ENCODE results near the gene ALDH1L1.
A peak's percentile ranks its signal among the peaks of the same experiment; 100 is the strongest.
"Not testable (repeated sequence)": the region's sequence is repeated elsewhere in the genome, so short reads cannot be mapped to it uniquely, and the experiment has no call there.

The ALDH1L1 gene

DNA sequence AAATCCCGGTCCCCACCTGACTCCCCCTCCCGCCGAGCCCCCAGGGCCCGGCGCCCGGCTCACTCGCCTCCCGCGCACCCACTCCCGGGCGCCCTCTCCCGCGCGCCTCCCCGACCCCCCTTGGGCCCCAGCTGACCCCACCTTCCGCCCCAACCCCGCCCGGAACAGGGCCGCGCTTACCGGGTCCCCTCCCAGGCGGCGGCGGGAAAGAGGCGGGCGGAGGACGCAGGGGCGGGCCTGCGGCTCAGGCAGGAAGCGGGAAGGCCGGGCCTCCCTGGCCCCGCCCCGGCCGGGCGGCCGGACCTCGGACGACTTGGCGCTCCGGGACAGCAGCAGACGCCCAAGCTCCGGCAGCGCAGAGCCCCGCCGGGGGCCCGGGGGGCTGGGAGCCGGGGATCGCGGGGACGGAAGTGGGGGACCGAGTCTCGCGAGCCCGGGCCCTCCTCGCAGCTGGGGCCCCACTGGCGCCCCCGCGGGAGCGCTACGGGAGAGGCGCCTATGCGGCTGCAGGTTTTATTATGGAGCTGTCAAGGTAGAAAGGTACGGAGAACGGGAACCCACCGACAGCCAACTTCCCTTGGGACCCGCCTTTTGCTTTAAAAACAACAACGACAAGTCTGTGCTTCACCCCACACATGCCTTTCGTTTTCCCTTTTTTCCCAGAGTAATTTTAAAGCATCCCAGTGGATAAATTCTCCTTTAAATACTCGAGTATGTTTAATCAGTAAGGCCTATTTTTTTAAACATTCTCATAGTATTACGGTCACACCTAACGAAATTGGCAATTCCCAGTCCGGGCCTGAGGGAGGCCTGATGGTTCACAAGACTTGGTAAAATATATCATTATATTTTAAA lies 96.2 kb downstream of the ALDH1L1 start, which contains the start of gene SLC41A3:
SLC41A3 (minus strand) TSS at position 212 of the 855 bp plus-strand sequence. CDS start 15,905 bp downstream, outside the sequence.
- in situ Hi-C loops (cut with MboI; ENCODE audit: low sequenced_read_pairs), result no loop called here

DNA sequence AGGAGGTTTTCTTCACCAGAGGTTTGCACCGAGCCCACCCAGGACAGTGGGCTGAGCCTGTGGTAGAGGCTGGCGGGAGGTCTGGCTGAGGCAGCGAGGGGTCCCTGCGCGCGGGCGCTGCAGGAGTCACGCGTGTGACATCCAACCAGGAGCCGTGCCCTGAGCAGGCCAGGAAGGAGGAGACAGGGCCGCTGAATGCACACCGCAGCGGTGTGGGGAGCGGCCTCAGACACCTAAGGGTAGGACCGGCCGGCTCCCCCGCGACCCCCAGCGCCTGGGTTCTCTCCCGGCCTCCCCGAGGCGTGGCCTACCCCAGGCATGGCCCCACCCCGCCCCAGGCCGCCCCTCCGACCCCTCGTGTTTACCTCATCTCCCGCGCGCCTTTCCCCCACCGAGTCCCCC lies 96.9 kb downstream of the ALDH1L1 start:
- Histone ChIP-seq H3K9me3 (peaks cover 13% of the 10 kb centered on the region), H3K36me3 (replicated peaks) (no peaks in the 10 kb centered on the region), H3K4me3 (peak overlapping the region; percentile 53), H3K4me1 (peaks cover 9% of the 10 kb centered on the region), H3K27me3 (ENCODE audit: low read depth) (no peaks in the 10 kb centered on the region)
- in situ Hi-C loops (cut with MboI; ENCODE audit: low sequenced_read_pairs), result no loop called here
- peak; percentile 46 to 72 for DNase-seq (ENCODE audit: low spot score in 2 of 2)

More for the DNA sequence above, 96.2 kb downstream of the ALDH1L1 start, which contains the start of gene SLC41A3:
- peak within 1 kb of the TSS; percentile 53 for H3K4me3 ChIP-seq
- H3K9me3 ChIP-seq, result peaks cover 13% of the 10 kb centered on the region
- peak; percentile 63 to 93 for DNase-seq (ENCODE audit: low spot score in 2 of 2)
- H3K4me1 ChIP-seq, result peaks cover 9% of the 10 kb centered on the region
- H3K27me3 ChIP-seq (ENCODE audit: low read depth), result no peaks in the 10 kb centered on the region
- H3K36me3 ChIP-seq (replicated peaks), result no peaks in the 10 kb centered on the region

DNA sequence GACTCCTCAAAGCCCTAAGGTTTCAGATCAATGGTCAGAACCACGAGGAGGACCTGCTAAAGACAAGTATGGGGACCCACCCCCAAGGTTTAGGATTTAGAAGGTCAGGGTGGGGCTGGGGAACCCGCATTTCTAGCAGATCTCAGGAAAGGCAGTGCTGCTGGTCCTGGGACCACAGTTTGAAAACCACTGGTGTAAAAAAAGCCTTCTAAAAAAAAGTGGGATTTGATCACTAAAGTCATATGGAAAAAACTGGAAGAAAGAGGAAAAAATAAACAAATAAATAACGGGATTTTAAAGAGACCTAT lies 97.3 kb downstream of the ALDH1L1 start:
- H3K27me3 ChIP-seq (ENCODE audit: low read depth), result no peaks in the 10 kb centered on the region
- H3K4me3 ChIP-seq, result peak overlapping the region; percentile 53
- H3K4me1 ChIP-seq, result peaks cover 9% of the 10 kb centered on the region
- in situ Hi-C loops (cut with MboI; ENCODE audit: low sequenced_read_pairs), result no loop called here
- peaks cover 13% of the 10 kb centered on the region for H3K9me3 ChIP-seq
- no peaks in the 10 kb centered on the region for H3K36me3 ChIP-seq (replicated peaks)
- no peak for DNase-seq (ENCODE audit: low spot score in 2 of 2)

DNA sequence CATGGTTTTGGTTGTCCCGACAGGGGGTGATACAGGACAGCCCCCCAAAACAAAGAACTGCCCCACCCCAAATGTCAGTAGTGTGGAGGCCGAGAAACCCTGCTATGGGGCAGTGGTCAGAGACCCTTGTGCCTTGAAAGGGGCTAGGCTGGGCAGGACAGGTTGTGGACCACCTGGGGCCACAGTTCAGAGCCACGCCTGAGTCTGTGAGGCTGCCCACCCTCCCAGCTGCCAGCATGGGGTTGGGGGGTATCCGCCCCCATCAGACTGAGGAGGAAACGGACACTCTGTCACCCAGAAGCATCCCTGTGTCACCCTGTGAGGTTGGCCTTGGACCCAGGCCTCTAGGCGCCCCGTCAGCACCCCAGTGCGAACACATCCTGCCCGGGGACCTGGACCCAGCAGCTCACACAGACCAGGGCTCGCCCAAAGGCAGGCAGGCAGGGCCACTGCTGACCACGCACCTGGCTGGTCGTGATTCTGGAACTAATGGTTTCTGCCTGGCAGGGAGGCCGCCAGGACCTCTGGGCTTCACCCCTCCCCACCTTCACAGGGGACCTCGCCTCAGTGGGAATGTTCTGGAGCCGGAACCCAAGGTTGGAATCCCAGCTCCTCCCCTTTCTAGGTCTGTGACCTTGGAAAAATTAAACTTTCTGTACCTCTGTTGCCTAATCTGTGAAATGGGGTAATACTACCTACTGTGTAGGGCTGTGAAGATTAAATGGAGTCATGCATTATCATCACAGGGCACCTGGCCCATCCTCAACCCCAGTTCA lies 97.8 kb downstream of the ALDH1L1 start:
- no peak for DNase-seq (ENCODE audit: low spot score in 2 of 2)
- in situ Hi-C loops (cut with MboI; ENCODE audit: low sequenced_read_pairs), result no loop called here

DNA sequence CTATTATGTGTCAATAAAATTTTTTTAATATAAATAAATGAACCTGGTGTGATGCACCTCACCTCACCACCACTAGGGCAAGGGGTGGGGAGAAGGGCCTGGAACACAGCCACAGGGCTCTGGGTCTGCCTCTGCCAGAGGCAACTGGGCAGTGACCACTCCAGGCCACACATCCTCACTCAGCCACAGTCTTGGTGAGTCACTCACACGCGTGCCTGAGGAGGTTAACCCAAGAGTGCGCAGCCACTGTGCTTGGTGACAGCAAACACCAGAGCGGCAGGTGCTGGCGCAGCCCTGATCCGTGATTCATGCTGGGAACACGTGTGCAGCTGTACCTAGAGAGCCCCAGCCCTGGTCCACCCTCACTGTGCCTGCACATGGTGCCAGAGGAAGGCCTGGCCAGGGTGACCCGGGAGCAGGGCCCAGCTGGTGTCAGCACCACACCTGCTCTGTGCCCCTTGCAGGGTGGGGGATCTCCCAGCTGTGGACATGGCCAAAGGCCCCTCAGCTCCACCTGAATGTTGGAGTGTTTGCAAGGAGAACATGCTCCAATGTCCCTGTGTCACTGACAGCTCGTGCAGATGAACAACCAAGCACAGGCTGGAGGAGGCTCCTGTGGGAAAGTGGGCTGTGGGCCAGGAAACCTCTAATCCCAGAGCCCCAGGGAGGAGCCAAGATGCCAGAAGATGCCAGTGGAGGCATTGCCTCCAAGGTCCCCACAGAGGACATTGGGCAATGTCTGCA lies 98.6 kb downstream of the ALDH1L1 start:
- Histone ChIP-seq H3K4me3 (no peak overlapping the region), H3K36me3 (replicated peaks) (no peaks in the 10 kb centered on the region), H3K4me1 (peaks cover 9% of the 10 kb centered on the region), H3K27me3 (ENCODE audit: low read depth) (no peaks in the 10 kb centered on the region), H3K9me3 (peaks cover 10% of the 10 kb centered on the region)
- in situ Hi-C loops (cut with MboI; ENCODE audit: low sequenced_read_pairs), result no loop called here
- DNase-seq (ENCODE audit: low spot score in 2 of 2), result peak in 1 of 2 experiments; percentile 29

More for the DNA sequence above, 97.8 kb downstream of the ALDH1L1 start:
- H3K36me3 ChIP-seq (replicated peaks), result no peaks in the 10 kb centered on the region
- peak overlapping the region; percentile 53 for H3K4me3 ChIP-seq
- H3K9me3 ChIP-seq, result peaks cover 13% of the 10 kb centered on the region
- no peaks in the 10 kb centered on the region for H3K27me3 ChIP-seq (ENCODE audit: low read depth)
- H3K4me1 ChIP-seq, result peaks cover 9% of the 10 kb centered on the region

DNA sequence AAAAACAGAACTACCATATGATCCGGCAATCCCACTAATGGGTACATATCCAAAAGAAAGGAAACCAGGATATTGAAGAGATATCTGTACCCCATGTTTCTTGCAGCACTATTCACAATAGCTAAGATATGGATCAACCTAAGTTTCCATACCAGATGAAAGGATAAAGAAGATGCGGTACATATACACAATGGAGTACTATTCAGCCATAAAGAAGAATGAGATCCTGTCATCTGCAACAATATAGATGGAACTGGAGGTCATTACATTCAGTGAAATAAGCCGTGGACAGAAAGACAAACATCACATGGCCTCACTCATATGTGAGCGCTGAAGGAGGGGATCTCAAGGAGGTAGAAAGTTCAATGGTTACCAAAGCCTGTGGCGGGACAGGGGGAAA lies 99.4 kb downstream of the ALDH1L1 start:
- Histone ChIP-seq H3K4me1 (peaks cover 12% of the 10 kb centered on the region), H3K4me3 (no peak overlapping the region), H3K27me3 (ENCODE audit: low read depth) (no peaks in the 10 kb centered on the region), H3K9me3 (peaks cover 10% of the 10 kb centered on the region), H3K36me3 (replicated peaks) (no peaks in the 10 kb centered on the region)
- DNase-seq (ENCODE audit: low spot score in 2 of 2), result no peak
- in situ Hi-C loops (cut with MboI; ENCODE audit: low sequenced_read_pairs), result no loop called here

DNA sequence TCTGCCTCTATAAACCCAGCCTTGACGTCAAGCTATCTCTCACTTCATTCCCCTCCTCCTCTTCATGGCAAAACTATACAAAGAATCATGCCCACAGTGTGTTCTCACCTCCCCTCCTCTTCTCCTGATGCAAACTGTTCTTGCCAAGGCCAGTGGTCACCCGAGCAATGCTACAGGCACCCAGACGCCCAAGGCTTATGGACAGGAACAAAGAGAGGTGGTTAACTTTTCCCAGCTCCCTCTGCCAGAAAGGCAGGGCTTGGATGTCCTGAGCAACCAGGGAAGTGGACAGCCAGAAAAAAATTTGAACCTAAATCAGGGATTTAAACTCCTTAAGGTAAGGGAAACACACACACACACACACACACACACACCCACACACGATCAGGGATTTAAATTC lies 101.5 kb downstream of the ALDH1L1 start:
- Histone ChIP-seq H3K4me1 (peaks cover 6% of the 10 kb centered on the region), H3K36me3 (replicated peaks) (no peaks in the 10 kb centered on the region), H3K9me3 (peaks cover 7% of the 10 kb centered on the region), H3K27me3 (ENCODE audit: low read depth) (no peaks in the 10 kb centered on the region), H3K4me3 (no peak overlapping the region)
- in situ Hi-C loops (cut with MboI; ENCODE audit: low sequenced_read_pairs), result no loop called here
- DNase-seq (ENCODE audit: low spot score in 2 of 2), result no peak

DNA sequence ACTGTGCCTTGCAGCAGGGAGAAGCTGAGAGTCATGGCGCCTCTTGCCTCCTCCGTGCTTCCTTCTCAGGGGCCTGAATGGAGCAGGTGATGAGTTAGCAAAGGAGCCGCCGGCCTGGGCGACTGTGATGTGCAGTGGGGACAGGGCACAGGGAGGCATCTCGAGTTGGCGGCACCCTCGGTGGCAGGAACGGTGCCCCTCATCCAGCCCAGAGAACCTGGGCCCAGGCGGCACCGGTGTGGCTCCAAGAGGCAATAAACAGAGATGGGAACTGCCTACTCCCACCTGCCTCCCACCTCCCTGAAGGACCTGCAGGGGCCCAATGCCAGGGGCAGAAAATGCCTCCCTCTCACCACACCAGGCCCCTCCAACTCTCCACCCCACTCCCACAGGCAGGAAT lies 102.6 kb downstream of the ALDH1L1 start:
- no peaks in the 10 kb centered on the region for H3K36me3 ChIP-seq (replicated peaks)
- DNase-seq (ENCODE audit: low spot score in 2 of 2), result no peak
- in situ Hi-C loops (cut with MboI; ENCODE audit: low sequenced_read_pairs), result no loop called here
- H3K9me3 ChIP-seq, result peaks cover 7% of the 10 kb centered on the region
- no peak overlapping the region for H3K4me3 ChIP-seq
- peaks cover 4% of the 10 kb centered on the region for H3K4me1 ChIP-seq
- H3K27me3 ChIP-seq (ENCODE audit: low read depth), result no peaks in the 10 kb centered on the region

DNA sequence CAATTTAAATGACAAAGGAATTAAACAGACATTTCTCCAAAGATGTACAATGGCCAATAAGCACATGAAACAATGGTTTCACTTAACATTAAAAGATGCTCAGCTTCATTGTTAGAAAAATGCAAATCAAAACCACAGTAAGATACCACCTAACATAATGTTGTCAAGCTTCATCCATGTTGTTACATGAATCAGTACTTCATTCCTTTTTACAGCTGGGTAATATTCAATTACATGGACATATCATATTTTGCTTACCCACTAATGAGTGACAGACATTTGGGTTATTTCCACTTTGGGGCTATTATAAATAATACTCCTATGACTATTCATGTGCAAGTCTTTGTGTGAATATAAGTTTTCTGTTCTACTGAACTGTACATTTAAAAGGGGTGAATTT lies 104.2 kb downstream of the ALDH1L1 start:
- Histone ChIP-seq H3K36me3 (replicated peaks) (no peaks in the 10 kb centered on the region), H3K27me3 (ENCODE audit: low read depth) (no peaks in the 10 kb centered on the region), H3K4me1 (peaks cover 4% of the 10 kb centered on the region), H3K9me3 (peaks cover 7% of the 10 kb centered on the region), H3K4me3 (no peak overlapping the region)
- no peak for DNase-seq (ENCODE audit: low spot score in 2 of 2)
- in situ Hi-C loops (cut with MboI; ENCODE audit: low sequenced_read_pairs), result no loop called here

DNA sequence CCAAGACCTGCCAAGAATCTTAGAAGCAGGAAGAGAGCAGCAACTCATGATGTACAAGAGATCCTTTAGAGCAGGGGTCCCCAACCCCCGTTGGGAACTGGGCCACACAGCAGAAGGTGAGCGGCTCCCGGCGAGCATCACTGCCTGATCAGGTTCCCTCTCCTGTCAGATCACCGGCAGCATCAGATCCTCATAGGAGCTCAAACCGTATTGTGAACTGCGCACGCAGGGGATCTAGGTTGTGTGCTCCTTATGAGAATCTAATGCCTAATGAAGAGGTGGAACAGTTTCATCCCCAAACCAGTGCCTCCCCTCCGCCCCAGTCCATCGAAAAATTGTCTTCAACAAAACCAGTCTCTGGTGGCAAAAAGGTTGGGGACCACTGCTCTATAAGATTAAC lies 110.2 kb downstream of the ALDH1L1 start:
- H3K4me3 ChIP-seq, result no peak overlapping the region
- H3K27me3 ChIP-seq (ENCODE audit: low read depth), result no peaks in the 10 kb centered on the region
- H3K4me1 ChIP-seq, result no peaks in the 10 kb centered on the region
- no peak for DNase-seq (ENCODE audit: low spot score in 2 of 2)
- in situ Hi-C loops (cut with MboI; ENCODE audit: low sequenced_read_pairs), result no loop called here
- no peaks in the 10 kb centered on the region for H3K9me3 ChIP-seq
- no peaks in the 10 kb centered on the region for H3K36me3 ChIP-seq (replicated peaks)

DNA sequence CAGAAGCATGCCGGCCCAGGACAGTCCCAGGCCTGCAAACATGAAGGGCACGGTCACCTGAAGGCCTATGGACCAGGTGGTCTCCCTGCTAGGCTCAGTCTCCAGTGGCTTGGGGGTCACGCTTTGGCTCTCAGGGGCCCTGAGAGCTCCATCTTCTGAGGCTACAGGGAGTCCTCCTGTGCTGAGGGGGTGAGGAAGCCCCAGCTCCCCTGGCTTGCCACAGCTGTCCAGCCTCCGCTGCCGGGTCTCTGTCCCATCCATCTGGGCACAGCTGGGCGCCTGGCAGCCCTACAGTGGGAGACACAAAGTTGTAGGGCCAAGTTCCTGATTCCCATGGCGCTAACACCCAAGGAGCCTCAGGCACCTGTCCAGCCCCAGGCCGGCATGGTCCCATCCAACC lies 112.4 kb downstream of the ALDH1L1 start:
- Histone ChIP-seq H3K36me3 (replicated peaks) (no peaks in the 10 kb centered on the region), H3K4me1 (no peaks in the 10 kb centered on the region), H3K27me3 (ENCODE audit: low read depth) (no peaks in the 10 kb centered on the region), H3K9me3 (no peaks in the 10 kb centered on the region), H3K4me3 (no peak overlapping the region)
- in situ Hi-C loops (cut with MboI; ENCODE audit: low sequenced_read_pairs), result no loop called here
- DNase-seq (ENCODE audit: low spot score in 2 of 2), result no peak

DNA sequence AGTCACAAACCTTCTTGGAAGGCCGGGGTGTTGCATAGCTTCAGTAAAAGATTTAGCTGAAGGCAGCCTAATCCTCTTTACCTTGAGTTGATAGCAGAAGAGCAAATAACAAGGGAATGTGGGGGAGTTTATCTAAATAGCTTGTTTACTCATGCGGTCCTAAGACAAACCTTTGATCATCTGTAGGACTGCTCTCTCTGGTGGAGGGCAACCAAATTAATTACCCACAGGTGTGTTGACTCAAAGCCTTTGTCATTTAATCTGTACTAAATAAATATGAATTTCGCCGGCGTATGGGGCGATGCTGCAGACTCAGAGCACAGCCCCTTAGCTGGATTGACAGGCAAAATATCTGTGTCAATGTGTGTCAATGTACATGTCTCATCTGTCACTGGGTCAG lies 113.7 kb downstream of the ALDH1L1 start:
- in situ Hi-C loops (cut with MboI; ENCODE audit: low sequenced_read_pairs); H3K4me3 ChIP-seq; H3K36me3 ChIP-seq (replicated peaks); H3K4me1 ChIP-seq; H3K27me3 ChIP-seq (ENCODE audit: low read depth); DNase-seq (ENCODE audit: low spot score in 2 of 2); H3K9me3 ChIP-seq: not testable (repeated sequence)

DNA sequence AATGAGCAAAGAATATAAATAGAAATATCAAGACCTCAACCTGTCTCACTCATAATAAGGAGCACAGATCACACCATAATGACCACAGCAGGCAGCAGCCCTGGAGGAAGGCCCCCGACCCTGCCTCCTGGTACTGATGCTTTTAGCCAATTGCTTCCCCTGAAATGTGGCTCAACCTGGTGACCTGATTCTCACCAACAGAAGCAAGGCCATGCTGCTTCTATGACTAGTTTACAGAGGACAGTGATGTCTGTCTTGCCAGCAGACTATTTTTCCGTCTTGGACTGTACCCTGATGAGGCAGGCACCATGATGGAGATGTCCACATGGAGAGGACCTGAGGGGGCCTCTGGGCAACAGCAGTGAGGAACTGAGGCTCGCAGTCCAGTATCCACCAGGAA lies 114.5 kb downstream of the ALDH1L1 start:
- no peaks in the 10 kb centered on the region for H3K4me1 ChIP-seq
- H3K4me3 ChIP-seq, result no peak overlapping the region
- H3K9me3 ChIP-seq, result no peaks in the 10 kb centered on the region
- no peaks in the 10 kb centered on the region for H3K27me3 ChIP-seq (ENCODE audit: low read depth)
- no peaks in the 10 kb centered on the region for H3K36me3 ChIP-seq (replicated peaks)
- in situ Hi-C loops (cut with MboI; ENCODE audit: low sequenced_read_pairs), result no loop called here
- DNase-seq (ENCODE audit: low spot score in 2 of 2), result no peak

Measured in HAP-1 (cell line).